Measurements from ENCODE around the gene CCIN.

The CCIN gene

DNA sequence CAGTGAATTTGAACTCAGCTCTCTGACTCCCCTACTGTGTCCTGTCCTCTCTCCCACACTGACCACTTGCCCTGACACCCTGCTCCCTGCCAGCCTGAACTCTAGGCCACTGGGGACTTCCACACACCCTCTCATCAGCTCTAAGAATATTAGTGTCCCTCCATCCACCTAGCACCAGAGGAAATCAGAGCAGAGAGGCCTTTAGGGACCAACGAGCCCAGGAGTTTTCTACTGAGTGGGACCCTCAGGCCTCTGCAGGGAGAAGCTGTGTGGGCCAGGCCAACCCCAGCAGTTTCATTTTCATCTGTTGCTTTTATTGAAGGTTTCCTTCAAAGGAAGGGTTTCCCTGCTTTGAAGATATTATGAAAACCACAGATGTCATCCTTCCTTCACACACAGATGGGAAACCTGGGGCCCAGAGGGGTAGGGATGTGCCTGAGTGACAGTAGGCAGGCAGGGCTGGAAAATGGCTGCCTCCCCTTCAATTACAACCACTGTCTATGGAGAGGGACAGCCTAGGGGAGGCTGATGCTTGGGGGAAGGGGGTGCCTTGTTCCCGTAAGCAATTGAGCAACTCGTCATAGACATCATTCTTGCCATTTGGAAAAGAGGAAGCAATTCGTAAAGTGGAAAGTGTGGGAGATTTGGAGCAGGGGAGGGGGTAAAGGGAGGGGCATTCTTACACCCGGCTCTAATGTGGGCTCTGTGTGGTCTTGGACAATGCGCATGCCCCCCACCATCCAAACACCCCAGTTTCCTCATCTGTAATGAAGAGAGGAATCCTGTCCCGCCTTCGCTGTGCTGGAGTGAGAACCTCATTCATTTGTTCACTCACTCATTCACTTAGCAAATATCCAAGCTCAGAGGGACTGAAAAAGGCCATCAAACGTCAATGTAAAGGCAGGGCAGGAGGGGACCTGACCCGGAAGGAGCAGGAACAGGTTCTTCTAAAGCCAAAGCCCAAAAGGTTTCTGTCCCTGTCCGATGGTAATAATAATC lies 28.8 kb upstream of the CCIN start:
- no peak for DNase-seq (ENCODE audit: extremely low read depth in 1 of 2, low read depth in 1 of 2)

DNA sequence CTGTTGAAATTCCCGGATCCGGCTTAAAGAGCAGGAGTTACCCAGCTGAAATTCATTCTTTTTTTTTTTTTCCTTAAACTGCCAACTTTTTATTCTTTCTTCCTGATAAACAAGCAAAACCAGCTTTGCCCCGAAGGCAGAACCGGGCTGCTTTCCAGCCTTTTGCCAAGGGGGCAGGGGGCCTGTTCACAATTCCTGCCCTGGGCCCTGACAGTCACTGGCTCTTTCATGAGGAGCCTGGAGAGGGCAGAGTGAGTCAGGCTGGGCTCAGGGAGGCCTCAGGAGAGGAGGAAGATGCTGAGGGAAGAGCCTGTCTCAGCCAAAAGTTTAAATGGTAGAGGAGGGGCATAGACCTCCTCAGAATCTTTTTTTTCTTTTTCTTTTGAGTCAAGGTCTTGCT lies 27.9 kb upstream of the CCIN start:
- no peak for DNase-seq (ENCODE audit: extremely low read depth in 1 of 2, low read depth in 1 of 2)

DNA sequence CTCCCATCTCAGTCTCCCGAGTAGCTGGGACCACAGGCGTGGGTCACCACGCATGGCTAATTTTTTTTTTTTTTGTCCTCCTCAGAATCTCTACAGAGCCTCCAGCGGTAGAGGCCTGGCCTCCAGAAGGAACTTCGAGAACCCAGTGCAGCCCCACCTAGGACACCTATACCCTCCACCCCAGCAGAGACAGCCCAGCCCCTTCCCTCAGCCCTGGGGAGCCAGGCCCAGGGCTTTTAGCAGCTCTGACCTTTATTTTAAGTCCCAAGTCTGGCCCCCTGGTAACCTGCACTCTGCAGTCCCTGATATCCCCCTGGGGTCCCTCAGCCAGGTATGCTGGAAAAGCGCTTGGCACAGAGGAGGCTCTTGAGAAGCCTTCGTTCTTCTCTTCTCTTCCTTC lies 27.4 kb upstream of the CCIN start:
- no peak for DNase-seq (ENCODE audit: extremely low read depth in 1 of 2, low read depth in 1 of 2)

DNA sequence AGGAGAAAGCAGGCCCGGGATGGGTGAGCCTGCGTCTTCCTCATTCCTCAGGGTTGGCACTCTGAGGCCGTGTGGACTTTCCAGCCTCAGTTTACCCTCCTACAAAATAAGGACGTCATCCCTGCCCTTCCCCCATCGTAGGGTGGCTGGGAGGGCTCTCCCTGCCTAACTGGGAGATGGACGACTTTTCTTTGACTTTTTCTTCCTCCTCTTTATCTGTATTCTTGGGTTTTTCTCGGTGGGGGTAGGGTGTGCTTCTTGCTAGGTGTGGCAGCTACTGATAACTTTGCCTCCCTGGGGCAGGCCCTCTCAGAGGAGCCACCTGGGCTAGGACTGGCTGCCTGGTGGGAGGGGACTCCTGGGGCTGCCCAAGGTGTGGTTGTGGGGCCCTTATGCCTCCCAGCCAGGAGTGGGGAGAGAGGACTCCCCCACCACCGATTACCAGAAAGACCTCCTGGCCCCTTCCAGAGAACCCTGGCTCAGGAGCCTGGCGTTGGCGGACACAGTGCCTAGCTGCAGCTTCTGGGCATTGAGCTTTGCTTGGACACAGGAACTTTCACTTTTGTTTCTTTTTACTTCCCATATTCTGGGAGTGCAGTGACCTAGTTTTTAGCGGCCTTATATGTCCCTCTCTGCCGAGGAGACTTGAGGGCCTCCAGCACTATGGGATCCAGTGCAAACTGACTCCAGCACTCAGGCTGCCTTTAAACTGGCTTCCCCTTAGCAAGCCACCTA lies 26.5 kb upstream of the CCIN start:
- no peak for DNase-seq (ENCODE audit: extremely low read depth in 1 of 2, low read depth in 1 of 2)

DNA sequence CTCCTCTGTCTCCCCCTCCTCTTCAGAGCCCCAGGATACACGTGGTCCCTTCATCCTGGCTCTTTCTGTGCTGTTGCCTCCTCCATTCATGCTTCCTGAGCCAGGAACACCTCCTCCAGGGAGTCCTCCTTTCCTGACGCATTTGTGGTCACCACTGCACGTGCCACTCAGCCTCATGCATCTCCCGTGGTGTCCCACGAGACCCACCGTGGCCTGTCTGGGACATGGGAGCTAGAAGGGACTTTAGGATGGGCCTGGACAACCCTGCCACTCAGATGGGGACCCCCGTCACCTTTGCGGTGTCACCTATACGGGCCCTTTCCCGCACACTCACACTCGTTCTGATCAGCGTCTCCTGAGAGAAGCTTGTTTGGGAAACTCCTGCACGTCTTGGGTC lies 25.9 kb upstream of the CCIN start:
- DNase-seq (ENCODE audit: extremely low read depth in 1 of 2, low read depth in 1 of 2), result no peak

DNA sequence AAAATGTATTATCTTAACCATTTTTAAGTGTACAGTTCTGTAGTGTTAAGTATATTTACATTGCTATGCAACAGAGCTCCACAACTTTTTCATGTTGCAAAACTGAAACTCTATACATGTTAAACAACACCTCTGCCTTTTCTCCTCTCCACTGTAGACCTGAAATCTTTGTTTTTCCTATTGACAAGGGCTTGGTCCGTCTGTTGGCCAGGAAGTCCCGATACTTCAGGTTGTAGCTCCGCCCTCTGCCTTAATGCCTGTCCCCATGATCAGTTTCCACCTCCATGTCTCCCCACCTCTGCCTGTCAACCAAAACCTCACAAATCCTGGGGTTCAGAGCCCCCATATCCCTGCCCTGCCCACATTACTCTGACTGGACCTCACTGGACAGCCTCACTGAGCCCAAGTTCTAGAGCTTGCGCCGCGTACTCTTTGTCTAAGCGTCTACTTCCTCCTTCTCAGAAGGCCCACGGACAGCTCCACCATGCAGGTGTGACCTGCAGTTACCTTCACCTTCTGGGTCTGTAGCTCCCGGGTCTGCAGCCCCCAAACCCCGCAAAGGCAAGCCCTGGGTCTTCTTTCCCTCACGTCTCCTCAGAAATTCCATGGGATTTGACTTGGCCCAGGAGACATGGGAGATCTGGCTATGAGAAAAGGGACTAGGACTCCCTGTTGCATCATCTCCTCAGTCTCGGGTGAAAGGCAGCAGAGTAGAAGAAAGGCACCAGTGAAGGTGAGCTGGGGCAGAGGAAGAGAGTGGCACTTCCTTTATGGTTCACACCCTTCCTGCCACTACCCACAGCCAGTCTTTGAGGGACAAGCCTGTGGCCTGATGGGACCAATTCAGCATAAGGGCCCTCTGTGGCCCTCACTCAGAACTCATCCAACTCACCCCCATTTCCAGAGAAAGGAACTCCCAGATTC lies 24.6 kb upstream of the CCIN start:
- DNase-seq (ENCODE audit: extremely low read depth in 1 of 2, low read depth in 1 of 2), result no peak

DNA sequence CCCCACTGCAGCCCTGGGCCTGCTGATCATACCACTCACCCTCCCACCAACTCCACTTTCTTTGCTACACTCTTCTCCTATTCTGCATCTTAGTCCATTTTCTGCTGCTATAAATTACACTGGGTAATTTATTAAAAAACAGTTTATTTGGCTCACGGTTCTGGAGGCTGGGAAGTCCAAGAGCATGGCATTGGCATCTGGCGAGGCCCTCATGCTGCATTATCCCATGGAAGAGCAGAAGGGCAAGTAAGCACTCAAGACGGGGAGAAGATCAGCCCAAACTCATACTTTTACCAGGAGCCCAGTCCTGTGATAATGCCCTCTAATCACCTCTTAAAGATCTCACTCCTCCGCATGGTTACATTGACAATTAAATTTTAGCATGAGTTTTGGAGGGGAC lies 23.2 kb upstream of the CCIN start:
- no peak for DNase-seq (ENCODE audit: extremely low read depth in 1 of 2, low read depth in 1 of 2)

DNA sequence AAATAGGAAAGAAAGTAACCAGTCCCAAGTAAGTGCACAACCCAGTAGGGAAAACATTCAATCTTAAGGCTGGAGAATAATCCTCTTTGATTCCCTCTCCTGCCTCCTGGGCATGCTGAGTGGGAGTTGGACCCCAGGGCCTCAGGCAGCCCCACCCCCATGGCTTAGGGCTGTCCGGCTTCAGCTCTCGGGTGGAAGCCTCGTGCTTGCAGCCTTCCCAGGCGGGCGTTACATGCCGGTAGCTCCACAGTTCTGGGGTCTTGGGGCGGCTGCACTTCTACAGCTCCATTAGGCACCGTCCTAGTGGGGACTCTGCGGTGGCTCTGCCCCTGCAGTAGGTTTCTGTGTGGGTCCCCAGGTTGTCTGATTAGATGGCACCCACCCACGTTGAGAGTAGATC lies 22.5 kb upstream of the CCIN start:
- DNase-seq (ENCODE audit: extremely low read depth in 1 of 2, low read depth in 1 of 2), result no peak

DNA sequence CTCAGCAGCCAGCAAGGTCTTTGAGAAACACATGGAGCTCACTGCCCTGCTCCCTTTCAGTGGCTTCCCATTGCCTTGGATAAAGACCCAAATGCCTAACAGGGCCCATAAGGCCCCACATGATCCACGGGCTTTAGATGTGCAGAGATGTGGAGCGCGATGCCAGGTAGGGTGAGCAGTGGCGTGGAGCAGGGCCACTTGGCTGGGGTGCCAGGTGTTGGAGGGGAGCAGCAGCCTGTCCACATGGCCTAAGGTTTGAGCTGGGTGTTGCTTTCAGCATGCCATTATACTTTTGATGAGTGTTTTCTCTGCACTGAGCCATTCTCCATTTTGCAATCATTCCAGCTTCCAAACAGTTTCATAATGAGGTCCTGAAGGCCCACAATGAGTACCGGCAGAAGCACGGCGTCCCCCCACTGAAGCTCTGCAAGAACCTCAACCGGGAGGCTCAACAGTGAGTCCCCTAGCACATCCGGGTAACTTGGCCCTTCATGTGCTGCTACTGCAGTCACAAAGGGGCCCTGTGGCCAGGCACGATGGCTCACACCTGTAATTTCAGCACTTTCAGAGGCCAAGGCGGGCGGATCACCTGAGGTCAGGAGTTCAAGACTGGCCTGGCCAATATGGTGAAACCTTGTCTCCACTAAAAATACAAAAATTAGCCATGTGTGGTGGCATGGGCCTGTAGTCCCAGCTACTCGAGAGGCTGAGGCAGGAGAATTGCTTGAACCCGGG lies 21.6 kb upstream of the CCIN start:
- DNase-seq (ENCODE audit: extremely low read depth in 1 of 2, low read depth in 1 of 2), result no peak

DNA sequence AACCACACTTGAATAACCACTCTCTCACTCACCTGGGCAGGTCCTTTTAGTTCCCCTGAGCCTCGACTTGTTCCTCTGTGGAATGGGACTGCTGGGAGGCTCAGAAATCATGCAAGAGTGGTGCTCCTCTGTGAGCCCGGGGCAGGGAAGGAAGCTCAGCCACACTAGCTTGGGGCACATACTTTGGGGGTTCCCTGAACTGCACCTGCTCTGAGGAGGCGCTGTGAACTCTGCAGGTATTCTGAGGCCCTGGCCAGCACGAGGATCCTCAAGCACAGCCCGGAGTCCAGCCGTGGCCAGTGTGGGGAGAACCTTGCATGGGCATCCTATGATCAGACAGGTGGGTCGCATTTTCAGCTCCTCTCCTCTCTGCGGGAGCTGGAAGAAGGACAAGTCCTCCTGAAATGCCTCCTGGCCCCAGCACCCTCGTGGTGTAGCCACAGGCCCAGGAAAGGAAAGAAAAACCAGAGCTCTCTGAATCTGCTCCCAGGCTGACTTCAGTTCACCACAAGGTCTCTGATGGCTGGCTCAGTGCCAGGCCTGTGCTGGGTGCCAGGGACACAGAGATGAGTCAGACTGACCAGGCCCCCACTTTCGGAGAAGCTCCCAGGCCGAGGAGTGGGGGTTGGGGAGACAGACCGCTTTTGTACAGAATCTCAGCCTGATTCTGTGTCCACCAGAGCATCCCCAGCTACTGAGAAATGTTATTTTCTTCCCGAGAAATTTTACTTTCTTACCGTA lies 20.7 kb upstream of the CCIN start:
- peak; percentile 57 to 64 for DNase-seq (ENCODE audit: extremely low read depth in 1 of 2, low read depth in 1 of 2)

DNA sequence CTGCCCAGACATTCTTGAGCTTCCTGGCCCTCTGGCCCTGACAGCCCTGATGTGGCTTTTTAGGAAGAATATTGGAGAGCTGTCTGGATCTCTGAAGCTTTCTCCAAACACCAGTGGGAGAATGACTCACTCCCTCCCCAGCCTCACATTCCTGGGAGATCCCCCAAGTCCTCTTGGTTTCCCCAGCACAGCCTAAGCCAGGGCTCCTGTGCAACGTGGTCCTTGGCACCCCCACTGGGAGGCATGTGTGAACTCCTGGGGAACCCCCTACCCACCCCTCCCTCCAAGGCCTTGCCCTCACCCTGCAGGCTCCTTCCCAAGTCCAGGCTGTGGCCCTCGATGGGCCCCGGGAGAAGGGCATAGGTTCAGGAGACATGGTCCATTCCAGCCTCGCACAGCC lies 20.0 kb upstream of the CCIN start:
- no peak for DNase-seq (ENCODE audit: extremely low read depth in 1 of 2, low read depth in 1 of 2)

DNA sequence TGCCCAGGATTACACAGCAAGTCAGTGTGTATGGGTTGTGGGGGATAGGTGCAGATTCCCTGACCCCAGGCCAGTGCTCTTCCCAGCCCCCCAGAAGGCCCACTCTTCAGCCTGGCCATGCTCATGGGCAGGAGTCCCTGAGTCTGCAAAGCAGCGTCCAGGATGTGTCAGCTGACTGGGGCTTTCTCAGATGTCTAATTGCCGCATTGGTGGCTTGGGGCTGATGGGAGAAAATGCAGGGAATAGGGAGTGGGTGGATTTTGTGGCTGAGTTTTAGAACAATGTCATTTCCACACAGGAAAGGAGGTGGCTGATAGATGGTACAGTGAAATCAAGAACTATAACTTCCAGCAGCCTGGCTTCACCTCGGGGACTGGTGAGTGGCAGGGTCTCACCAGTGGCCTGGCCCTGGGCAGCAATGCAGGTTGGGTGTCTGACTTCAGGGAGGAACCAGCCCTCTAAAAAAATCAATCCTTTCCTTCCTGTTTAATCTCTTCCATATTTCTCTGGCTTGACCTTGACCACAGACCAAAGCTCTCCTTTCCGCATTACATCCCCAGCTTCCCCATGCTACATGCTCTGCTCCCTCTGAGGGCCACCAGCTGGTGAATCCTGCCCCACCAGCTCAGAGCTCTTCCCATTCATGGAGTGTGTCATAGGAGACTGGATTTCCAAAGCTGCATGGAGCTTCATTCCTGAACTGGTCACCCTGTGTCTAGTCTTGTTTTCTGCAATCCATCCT lies 18.4 kb upstream of the CCIN start:
- no peak for DNase-seq (ENCODE audit: extremely low read depth in 1 of 2, low read depth in 1 of 2)

DNA sequence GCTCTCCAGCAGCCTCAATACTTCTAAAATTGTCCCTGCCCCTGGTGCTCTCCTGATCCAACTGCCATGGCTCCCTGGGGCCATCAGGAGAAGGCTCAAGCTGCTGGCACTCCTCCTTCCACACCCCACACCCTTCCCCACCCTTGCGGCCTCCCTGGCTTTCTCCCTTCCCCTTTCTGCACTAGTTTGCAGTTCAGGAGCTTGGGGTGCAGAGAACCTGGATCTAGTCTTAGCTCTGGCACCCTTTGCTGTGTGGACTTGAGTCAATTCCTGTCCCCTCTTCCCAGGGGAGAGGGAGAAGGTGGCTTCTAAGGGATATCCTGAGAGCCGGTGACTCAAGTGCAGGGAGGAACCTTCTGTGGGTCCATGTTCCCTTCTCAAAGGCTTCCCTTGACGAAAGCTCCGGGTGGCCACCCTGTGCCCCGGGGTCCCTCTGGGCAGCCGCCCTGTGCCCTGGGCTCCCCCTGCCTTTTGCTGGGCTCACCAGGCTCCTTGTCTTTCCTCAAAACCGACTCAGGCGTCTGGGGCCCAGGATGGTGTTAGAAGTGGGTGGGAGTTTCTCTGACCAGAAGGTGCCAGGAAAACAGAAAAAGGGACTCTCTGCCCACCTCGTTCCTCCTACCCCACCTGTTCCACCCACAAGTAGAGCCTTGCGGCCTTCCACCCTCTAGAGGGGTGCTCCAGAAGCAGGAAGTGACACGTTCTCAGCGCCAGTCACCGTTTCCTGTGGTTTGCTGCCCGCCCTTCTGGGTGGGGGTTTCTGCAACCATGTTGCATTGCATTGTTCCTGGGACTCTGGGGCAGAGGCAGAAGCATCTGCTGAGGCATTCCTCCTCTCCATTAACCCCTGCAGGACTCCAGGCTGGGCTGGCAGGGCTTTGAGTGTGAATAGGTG lies 17.6 kb upstream of the CCIN start:
- peak; percentile 73 to 75 for DNase-seq (ENCODE audit: extremely low read depth in 1 of 2, low read depth in 1 of 2)

DNA sequence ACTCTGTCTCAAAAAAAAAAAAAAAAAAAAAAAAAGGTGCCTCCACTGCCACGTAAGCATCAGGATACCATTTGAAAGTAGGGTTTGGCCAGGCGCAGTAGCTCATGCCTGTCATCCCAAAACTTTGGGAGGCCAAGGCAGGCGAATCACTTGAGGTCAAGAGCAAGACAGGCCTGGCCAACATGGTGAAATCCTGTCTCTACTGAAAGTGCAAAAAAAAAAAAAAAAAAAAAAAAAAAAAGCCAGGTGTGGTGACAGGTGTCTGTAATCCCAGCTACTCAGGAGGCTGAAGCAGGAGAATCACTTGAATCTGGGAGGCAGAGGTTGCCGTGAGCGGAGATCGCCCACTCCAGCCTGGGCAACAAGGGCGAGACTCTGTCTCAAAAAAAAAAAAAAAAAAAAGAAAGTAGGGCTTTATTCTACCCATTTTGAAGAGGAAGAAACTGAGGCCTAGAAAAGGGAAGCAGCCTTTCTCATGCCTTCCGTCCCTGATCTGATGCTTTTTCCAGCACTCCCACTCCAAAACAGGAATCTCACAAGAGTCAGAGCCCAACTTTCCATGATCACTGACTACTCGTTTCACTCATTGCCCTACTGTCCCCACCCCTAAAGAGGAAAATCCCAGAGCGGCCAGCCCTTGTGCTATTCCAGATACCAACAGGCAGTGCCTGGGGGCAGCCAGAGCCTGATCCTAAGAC lies 16.3 kb upstream of the CCIN start:
- no peak for DNase-seq (ENCODE audit: extremely low read depth in 1 of 2, low read depth in 1 of 2)

DNA sequence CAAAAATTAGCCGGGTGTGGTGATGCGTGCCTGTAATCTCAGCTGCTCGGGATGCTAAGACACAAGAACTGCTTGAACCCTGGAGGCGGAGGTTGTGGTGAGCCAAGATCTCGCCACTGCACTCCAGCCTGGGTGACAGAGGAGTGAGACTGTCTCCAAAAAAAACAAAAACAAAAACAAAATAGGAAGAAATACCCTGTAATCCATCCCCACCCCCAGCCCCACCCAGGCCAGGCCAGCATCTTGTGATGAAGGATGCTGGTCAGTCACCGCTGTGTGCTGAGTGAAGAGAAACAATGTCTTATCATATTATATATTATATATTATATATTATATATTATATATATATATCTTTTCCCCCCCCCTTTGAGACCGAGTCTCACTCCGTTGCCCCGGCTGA lies 15.4 kb upstream of the CCIN start:
- DNase-seq (ENCODE audit: extremely low read depth in 1 of 2, low read depth in 1 of 2), result no peak

DNA sequence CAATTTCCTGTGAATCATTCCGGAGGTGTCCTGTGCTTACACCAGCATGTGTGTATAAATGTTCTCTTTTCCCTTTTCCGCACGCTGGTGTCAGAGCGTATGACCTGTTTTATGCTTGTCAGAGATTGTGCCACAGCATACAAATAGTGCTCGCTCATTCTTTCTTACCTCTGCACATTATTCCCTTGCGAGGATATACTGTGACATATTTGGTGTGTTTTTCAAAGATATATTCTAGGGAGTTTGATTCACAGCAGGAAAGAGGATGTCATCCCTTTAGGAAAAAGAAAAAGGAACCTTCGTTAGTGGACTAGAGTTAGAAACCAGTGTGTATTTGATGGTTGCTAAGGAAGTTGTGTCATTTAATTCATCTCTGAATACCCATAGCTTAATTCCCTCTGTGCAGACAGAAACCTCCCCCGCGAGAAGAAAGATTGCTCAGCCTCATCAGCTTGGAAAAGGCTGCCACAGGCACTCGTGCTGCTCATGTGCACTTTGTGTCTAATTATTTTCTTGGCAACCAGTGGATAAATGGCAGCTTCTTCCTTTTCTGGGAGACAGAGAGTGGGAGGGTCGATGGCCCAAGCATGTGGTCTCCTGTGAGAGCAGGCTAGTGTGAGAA lies 14.7 kb upstream of the CCIN start:
- no peak for DNase-seq (ENCODE audit: extremely low read depth in 1 of 2, low read depth in 1 of 2)

DNA sequence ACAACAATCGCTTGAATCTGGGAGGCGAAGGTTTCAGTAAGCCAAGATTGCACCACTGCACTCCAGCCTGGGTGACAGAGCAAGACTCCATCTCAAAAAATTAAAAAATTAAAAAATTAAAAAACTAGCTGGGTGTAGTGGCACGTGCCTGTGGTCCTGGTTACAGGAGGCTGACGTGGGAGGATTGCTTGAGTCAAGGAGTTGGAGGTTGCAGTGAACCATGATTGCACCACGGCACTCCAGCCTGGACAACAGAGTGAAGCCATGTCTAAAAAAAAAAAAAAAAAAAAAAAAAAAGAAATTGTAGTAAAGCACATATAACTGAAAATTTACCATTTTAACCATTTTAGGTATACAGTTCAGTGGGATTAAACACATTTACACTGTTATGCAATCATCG lies 13.1 kb upstream of the CCIN start:
- DNase-seq (ENCODE audit: extremely low read depth in 1 of 2, low read depth in 1 of 2), result no peak
